ENCODE measurements around the gene CCDC88A.
"Not testable (repeated sequence)": the region's sequence is repeated elsewhere in the genome, so short reads cannot be mapped to it uniquely, and the experiment has no call there.

Gene CCDC88A

GRCh38 chr2:55419679-55420438 is at the start of gene CCDC88A:
TSS of gene CCDC88A (minus strand) at chr2:55419856. CDS start at chr2:55419079, 777 bp downstream.
- peak; percentile 66 to 73 for DNase-seq (ENCODE audit: low read depth in 2 of 2)

GRCh38 chr2:55461679-55462078 is 42.0 kb upstream of the CCDC88A start:
- DNase-seq (ENCODE audit: low read depth in 2 of 2), result no peak

GRCh38 chr2:55460562-55460961 is 40.9 kb upstream of the CCDC88A start:
- DNase-seq (ENCODE audit: low read depth in 2 of 2), result no peak

- no peak for DNase-seq (ENCODE audit: low read depth in 2 of 2)
Measured at GRCh38 chr2:55459714-55460274, 40.1 kb upstream of the CCDC88A start.

GRCh38 chr2:55459279-55459678 is 39.6 kb upstream of the CCDC88A start:
- no peak for DNase-seq (ENCODE audit: low read depth in 2 of 2)

DNA sequence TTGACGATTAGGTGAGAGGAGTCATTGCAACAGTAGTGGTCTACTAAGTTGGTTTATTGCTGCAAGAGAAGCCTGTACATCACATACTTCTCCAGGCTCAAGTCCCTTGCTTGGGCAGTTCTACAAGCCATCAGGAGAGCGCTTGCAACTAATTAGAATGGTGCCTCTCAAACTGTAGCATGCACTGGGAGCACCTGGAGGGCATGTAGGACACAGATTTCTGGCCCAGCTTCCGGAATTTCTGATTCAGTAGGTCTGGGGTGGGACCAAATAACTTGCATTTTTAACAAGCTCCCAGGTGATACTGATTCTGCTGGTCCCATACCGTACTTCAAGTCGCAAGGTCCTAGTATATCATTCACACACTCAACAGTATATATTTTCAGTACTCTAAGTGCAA is 34.5 kb upstream of the CCDC88A start:
- no peak for DNase-seq (ENCODE audit: low read depth in 2 of 2)

GRCh38 chr2:55452879-55453278 is 33.2 kb upstream of the CCDC88A start:
- DNase-seq (ENCODE audit: low read depth in 2 of 2), result no peak

GRCh38 chr2:55451699-55452098 is 32.0 kb upstream of the CCDC88A start:
- no peak for DNase-seq (ENCODE audit: low read depth in 2 of 2)

- DNase-seq (ENCODE audit: low read depth in 2 of 2), result not testable (repeated sequence)
Measured at GRCh38 chr2:55450014-55450413, 30.4 kb upstream of the CCDC88A start.

DNA sequence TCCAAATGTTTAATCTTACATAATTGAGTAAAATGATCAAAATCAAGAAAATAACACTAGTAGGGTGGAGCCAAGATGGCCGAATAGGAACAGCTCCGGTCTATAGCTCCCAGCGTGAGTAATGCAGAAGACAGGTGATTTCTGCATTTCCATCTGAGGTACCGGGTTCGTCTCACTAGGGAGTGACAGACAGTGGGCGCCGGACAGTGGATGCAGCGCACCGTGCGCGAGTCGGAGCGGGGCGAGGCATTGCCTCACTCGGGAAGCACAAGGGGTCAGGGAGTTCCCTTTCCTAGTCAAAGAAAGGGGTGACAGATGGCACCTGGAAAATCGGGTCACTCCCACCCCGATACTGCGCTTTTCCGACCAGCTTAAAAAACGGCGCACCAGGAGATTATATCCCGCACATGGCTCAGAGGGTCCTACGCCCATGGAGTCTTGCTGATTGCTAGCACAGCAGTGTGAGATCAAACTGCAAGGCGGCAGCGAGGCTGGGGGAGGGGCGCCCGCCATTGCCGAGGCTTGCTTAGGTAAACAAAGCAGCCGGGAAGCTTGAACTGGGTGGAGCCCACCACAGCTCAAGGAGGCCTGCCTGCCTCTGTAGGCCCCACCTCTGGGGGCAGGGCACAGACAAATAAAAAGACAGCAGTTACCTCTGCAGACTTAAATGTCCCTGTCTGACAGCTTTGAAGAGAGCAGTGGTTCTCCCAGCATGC is 22.5 kb upstream of the CCDC88A start:
- not testable (repeated sequence) for DNase-seq (ENCODE audit: low read depth in 2 of 2)

GRCh38 chr2:55441280-55441892 is 21.7 kb upstream of the CCDC88A start:
- DNase-seq (ENCODE audit: low read depth in 2 of 2), result no peak

- no peak for DNase-seq (ENCODE audit: low read depth in 2 of 2)
Measured at GRCh38 chr2:55439101-55439397, 19.4 kb upstream of the CCDC88A start.

- DNase-seq (ENCODE audit: low read depth in 2 of 2), result no peak
Measured at GRCh38 chr2:55438391-55439100, 18.9 kb upstream of the CCDC88A start.

GRCh38 chr2:55437515-55438390 is 18.1 kb upstream of the CCDC88A start:
- DNase-seq (ENCODE audit: low read depth in 2 of 2), result no peak

GRCh38 chr2:55431982-55432627 is 12.4 kb upstream of the CCDC88A start:
- no peak for DNase-seq (ENCODE audit: low read depth in 2 of 2)

DNA sequence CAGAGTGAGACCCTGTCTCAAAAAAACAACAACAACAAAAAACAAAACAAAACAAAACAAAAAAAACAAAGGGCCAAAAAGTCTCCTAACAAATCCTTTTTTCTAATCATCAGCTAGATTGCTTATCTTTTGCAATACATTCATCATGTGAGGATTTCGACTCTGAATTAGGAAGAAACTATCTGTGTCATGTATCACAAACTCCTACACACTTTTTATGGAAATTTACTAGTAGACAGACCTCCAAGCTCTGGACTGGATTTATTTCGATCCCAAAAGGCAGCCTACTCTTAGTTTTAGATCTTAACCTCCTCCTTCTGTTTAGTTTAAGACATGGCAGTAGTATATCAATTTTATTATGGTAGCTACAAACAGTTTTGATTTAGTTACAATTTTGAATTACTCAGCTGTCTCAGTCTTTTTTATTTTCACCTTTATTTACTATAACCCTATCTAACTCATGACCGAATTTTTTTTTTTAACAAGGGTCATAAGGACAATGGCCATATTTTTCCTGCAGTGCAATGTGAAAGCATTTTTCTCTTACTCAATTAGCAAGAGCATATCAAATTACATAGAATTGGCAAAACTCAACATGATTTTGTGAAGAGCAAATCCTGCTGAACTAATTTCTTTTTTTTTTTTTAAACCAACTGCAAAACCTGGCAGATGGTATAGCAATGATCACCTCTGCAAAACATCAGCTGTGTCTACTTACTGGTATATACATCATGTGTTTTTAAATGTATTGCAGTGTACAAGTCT is 10.7 kb upstream of the CCDC88A start:
- no peak for DNase-seq (ENCODE audit: low read depth in 2 of 2)

DNA sequence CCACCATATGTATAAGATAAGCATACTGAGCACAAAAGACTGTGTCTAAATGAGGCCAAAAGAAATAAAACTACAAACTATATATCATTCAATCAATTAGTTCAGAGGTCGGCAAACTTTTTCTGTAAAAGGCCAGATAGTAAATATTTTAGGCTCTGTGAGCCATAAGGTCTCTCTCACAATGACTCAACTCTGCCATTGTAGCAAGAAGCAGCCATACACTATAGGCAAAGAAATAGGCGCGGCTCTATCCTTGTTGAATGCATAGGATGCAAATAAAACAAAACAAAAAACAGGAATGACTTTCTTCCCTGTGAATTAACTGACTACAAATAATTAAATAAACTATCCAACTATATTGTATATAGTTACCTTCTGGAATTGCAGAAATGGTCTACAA is 8.6 kb upstream of the CCDC88A start:
- no peak for DNase-seq (ENCODE audit: low read depth in 2 of 2)

DNA sequence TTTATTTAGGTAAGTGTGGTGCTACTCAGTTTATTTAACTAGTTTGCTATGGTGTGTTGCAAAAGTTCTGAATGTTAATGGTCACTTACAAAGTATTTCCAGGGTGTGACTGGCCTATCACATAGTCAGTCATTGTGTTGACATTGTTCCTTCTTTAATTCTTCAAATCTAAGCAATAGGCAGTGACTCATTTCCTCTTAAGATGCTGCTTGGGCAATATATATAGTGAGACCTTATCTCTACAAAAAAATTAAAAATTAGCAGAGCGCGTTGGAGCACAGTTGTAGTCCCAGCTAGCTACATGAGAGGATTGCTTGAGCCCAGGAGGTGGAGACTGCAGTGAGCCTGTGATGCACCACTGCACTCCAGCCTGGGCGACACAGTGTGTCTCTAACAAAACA is 5.8 kb upstream of the CCDC88A start:
- no peak for DNase-seq (ENCODE audit: low read depth in 2 of 2)

GRCh38 chr2:55422876-55423665 is 3.4 kb upstream of the CCDC88A start:
- no peak for DNase-seq (ENCODE audit: low read depth in 2 of 2)

Data from activated CD8-positive, alpha-beta memory T cell treated with anti-CD3 and anti-CD28 coated beads for 4 hours (primary cell).